Panc1 (cell line): Measurements from ENCODE around the gene NR1I2. TPM values are rescaled to one million over a fixed set of nuclear protein-coding genes. Genes with fewer than 3 reads are reported as not detected.

Experiments used
- ATAC-seq: fragments of 200-7000 bp; cut with Tn5 transposase; 2 replicates; pipeline ENCODE4 v1.9.1; 2020; ENCODE audit warnings: mild to moderate bottlenecking, moderate library complexity
- BruUV-seq: library from RNA; stranded (reverse); fragments of 400-500 nt; replicated peaks from 2 replicates; lab custom pipeline; 2021; lab: Mats Ljungman, UMichigan
- CTCF ChIA-PET: fragments of 300-600 bp; sonication (Branson Sonifier 250); formaldehyde crosslinking; loops from one replicate; lab custom pipeline; 2022; ENCODE audit warnings: antibody characterized with exemption; lab: Charles Lee
- POLR2A ChIA-PET: fragments of 300-600 bp; sonication (Branson Sonifier 250); formaldehyde crosslinking; loops from one replicate; lab custom pipeline; 2022; ENCODE audit warnings: antibody characterized with exemption; lab: Charles Lee
- DNase-seq: peaks from one replicate; pipeline ENCODE4 v3.0.0-alpha.2; 2010; ENCODE audit warnings: low read depth, low spot score
- H3K27ac ChIP-seq: 2 replicates; pipeline ENCODE4 v1.5.1; 2011; ENCODE audit warnings: mild to moderate bottlenecking, low read length, inconsistent platforms
- H3K27me3 ChIP-seq: fragments of 200-500 bp; sonication (Bioruptor generic); 2 replicates; pipeline ENCODE4 v1.6.0; 2014; ENCODE audit warnings: low read length, inconsistent platforms; ENCODE audit not compliant: control insufficient read depth, insufficient read depth
- H3K36me3 ChIP-seq: fragments of 200-500 bp; sonication (Bioruptor generic); 2 replicates; pipeline ENCODE4 v1.5.1; 2014; ENCODE audit warnings: inconsistent platforms, mild to moderate bottlenecking, low read length, moderate library complexity; ENCODE audit not compliant: control insufficient read depth, insufficient read depth
- H3K4me1 ChIP-seq: 2 replicates; pipeline ENCODE4 v1.5.1; 2011; ENCODE audit warnings: inconsistent platforms, mild to moderate bottlenecking, low read length, moderate library complexity; ENCODE audit not compliant: control insufficient read depth, insufficient read depth
- H3K4me3 ChIP-seq, 2 experiments: 2 replicates each; pipeline ENCODE4 v1.5.1; 2011 to 2012; ENCODE audit warnings: low read depth in 2 of 2, low read length in 2 of 2, mild to moderate bottlenecking in 2 of 2, inconsistent platforms in 1 of 2, moderate library complexity in 1 of 2
- H3K9me3 ChIP-seq: fragments of 200-500 bp; sonication (Bioruptor generic); 2 replicates; pipeline ENCODE4 v1.5.1; 2014; ENCODE audit warnings: low read depth, mild to moderate bottlenecking, inconsistent platforms, low read length, moderate library complexity; ENCODE audit not compliant: control insufficient read depth, insufficient read depth
- POLR2AphosphoS5 ChIP-seq: IDR thresholded peaks from 2 replicates; pipeline ENCODE4 v1.6.1; 2012; ENCODE audit warnings: mild to moderate bottlenecking, low read depth, low read length, moderate library complexity
- SIN3A ChIP-seq: IDR thresholded peaks from 2 replicates; pipeline ENCODE4 v1.6.1; 2012; ENCODE audit warnings: low read depth, mild to moderate bottlenecking, low read length, moderate library complexity, borderline replicate concordance; ENCODE audit not compliant: insufficient read depth
- TCF7L2 ChIP-seq: IDR thresholded peaks from 2 replicates; pipeline ENCODE4 v1.6.1; 2011; ENCODE audit warnings: mild to moderate bottlenecking, low read depth, low read length, inconsistent platforms
- in situ Hi-C: cut with HindIII; loops from 2 replicates; pipeline ENCODE4 v1.10.0; 2016; ENCODE audit warnings: low sequenced_read_pairs, low pct_unique_long_range_greater_than_20kb
- intact Hi-C: fragments of 100-400 bp; cut with micrococcal nuclease; formaldehyde crosslinking; loops from one replicate; pipeline ENCODE4 v1.10.0; 2022; ENCODE audit not compliant: unreplicated experiment
- total RNA-seq: library from RNA; stranded (reverse); gene quantifications from one replicate; pipeline ENCODE4 v1.2.1, GENCODE V29; 2021; ENCODE audit not compliant: unreplicated experiment
- TF ChIP-seq, protein P1 (sequence below), 2 experiments: IDR thresholded peaks; 2 replicates each; pipeline ENCODE4 v1.6.1; 2011 to 2012; ENCODE audit warnings: low read depth in 2 of 2, control low read depth in 1 of 2, low read length in 1 of 2, mild to moderate bottlenecking in 1 of 2, moderate library complexity in 1 of 2; ENCODE audit not compliant: insufficient read depth in 1 of 2
- TF ChIP-seq, protein P2 (sequence below): fragments of 450-650 bp; IDR thresholded peaks from 2 replicates; pipeline ENCODE4 v1.5.1; 2017; ENCODE audit warnings: mild to moderate bottlenecking

The NR1I2 gene
- total RNA-seq, 1 experiment from 2014 or later: not detected

DNA sequence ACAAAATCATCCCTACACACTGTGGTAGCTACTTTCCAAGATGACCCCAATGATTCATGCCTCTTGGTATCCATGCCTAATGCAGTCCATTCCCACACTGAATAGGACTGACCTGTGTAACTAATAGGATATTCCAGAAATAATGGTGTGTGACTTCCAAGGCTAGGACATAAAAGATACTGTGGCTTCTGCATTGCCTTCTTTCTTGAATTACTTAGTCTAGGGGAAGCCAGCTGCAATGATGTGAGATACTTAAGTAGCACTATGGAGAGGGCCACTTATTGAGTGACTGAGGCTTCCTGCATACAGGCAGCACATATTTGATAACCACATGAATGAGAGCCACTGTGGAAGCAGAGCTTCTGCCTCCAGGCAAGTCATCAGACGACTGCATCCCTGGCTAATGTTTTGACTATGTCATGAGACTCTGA, 50.1 kb downstream of the NR1I2 start:
- intact Hi-C loops: no loop called here
- DNase-seq (no peak), ATAC-seq (no peak)
- Histone ChIP-seq H3K36me3 (no peaks in the 10 kb centered on the region), H3K4me3 (no peak overlapping the region), H3K9me3 (no peaks in the 10 kb centered on the region), H3K27ac (no peak overlapping the region), H3K27me3 (no peaks in the 10 kb centered on the region), H3K4me1 (no peaks in the 10 kb centered on the region)
- no TSS peak for BruUV-seq
- TF ChIP-seq POLR2AphosphoS5 (no peak), SIN3A (no peak), TCF7L2 (no peak)
- TF ChIP-seq, protein P1, sequence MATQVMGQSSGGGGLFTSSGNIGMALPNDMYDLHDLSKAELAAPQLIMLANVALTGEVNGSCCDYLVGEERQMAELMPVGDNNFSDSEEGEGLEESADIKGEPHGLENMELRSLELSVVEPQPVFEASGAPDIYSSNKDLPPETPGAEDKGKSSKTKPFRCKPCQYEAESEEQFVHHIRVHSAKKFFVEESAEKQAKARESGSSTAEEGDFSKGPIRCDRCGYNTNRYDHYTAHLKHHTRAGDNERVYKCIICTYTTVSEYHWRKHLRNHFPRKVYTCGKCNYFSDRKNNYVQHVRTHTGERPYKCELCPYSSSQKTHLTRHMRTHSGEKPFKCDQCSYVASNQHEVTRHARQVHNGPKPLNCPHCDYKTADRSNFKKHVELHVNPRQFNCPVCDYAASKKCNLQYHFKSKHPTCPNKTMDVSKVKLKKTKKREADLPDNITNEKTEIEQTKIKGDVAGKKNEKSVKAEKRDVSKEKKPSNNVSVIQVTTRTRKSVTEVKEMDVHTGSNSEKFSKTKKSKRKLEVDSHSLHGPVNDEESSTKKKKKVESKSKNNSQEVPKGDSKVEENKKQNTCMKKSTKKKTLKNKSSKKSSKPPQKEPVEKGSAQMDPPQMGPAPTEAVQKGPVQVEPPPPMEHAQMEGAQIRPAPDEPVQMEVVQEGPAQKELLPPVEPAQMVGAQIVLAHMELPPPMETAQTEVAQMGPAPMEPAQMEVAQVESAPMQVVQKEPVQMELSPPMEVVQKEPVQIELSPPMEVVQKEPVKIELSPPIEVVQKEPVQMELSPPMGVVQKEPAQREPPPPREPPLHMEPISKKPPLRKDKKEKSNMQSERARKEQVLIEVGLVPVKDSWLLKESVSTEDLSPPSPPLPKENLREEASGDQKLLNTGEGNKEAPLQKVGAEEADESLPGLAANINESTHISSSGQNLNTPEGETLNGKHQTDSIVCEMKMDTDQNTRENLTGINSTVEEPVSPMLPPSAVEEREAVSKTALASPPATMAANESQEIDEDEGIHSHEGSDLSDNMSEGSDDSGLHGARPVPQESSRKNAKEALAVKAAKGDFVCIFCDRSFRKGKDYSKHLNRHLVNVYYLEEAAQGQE (IDR thresholded peaks at IDR 0.05; ENCODE audit: insufficient read depth in 1 of 2, low read depth in 2 of 2, low read length in 1 of 2): no peak
- TF ChIP-seq, protein P2, sequence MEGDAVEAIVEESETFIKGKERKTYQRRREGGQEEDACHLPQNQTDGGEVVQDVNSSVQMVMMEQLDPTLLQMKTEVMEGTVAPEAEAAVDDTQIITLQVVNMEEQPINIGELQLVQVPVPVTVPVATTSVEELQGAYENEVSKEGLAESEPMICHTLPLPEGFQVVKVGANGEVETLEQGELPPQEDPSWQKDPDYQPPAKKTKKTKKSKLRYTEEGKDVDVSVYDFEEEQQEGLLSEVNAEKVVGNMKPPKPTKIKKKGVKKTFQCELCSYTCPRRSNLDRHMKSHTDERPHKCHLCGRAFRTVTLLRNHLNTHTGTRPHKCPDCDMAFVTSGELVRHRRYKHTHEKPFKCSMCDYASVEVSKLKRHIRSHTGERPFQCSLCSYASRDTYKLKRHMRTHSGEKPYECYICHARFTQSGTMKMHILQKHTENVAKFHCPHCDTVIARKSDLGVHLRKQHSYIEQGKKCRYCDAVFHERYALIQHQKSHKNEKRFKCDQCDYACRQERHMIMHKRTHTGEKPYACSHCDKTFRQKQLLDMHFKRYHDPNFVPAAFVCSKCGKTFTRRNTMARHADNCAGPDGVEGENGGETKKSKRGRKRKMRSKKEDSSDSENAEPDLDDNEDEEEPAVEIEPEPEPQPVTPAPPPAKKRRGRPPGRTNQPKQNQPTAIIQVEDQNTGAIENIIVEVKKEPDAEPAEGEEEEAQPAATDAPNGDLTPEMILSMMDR: no peak
- ChIA-PET POLR2A (interaction anchor here (0.7 kb wide), 1 partner anchor 268 kb away, joined by 5 read pairs; no protein-coding TSS in a partner anchor), CTCF (interaction anchor here (0.6 kb wide), 1 partner anchor 12 kb away, joined by 5 read pairs; no protein-coding TSS in a partner anchor)
- in situ Hi-C loops: no loop called here

DNA sequence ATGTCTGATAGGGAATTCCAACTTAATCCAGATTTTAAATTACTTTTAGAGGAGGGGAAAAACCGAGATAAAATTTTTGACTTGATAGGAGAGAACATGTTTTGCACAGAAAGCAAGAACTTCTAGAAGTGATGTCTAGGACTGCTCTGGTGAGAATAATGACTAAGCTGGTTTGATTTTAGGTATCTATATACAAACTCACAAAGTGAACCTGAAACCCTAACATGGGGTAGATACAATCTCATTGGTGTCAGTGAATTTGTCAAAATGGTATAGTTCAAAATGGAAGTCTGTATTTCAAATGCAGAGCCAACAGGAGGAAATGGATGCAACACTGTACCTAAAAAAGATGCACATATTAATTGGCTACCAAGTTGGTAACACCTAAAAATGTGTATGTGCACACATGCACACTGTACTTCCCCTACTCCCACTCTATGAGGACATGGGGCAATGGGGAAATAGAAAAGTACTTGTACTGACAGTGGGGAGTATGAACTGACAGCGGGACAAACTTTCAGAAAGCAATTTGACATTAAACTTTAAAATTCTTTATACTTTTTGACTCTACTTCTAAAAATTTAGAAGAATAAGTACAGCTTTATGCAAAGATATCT, 53.0 kb downstream of the NR1I2 start:
- DNase-seq (no peak), ATAC-seq (no peak)
- H3K9me3 ChIP-seq: no peaks in the 10 kb centered on the region
- in situ Hi-C loops: no loop called here
- no peaks in the 10 kb centered on the region for H3K27me3 ChIP-seq
- H3K27ac ChIP-seq: no peak overlapping the region
- no peaks in the 10 kb centered on the region for H3K4me1 ChIP-seq
- CTCF ChIA-PET: no interaction called here
- BruUV-seq: no TSS peak
- intact Hi-C loops: no loop called here
- H3K4me3 ChIP-seq: no peak overlapping the region
- H3K36me3 ChIP-seq: no peaks in the 10 kb centered on the region; the same call in 1 of the 2 replicates
- TF ChIP-seq TCF7L2 (no peak), POLR2AphosphoS5 (no peak), SIN3A (no peak)
- TF ChIP-seq, protein P2: no peak
- TF ChIP-seq, protein P1 (IDR thresholded peaks at IDR 0.05; ENCODE audit: insufficient read depth in 1 of 2, low read depth in 2 of 2, low read length in 1 of 2): no peak
- POLR2A ChIA-PET: no interaction called here
